ENCODE measurements around the gene LMTK2.

DNA sequence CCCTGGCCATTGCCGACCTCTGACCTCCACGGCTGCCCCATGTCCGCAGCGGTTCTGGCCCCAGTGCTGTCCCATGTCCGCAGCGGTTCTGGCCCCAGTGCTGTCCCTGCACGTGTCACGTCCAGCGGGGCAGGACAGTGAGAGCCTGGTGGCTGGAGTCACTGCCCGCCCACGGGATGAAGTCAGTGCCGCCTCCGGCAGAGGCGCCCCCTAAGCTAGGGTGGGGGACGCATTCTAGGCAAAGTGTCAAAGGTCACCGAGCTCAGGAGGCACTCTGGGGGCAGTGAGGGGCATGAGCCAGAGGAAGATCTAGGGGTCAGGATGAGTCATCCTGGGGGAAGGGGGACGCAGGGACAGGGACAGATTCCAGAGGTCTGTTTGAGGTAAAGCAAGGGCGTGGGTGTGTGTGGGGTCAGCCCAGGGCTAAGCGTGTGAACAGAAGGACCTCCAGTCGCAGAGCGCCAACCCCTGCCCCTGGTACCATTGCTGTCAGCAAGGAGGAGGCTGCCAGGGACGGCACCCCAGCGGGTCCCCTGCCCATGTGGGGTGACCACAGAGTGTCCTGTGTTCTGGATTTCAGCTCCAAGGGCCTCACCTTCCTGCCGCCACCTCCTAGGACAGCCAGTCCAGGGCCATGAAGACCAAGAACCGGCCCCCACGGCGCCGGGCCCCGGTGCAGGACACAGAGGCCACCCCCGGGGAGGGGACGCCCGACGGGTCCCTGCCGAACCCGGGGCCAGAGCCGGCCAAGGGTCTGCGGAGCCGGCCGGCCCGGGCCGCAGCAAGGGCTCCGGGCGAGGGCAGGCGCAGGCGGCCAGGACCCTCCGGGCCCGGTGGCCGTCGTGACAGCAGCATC, 105.2 kb downstream of the LMTK2 start:
- TF ChIP-seq CBX3 (IDR thresholded peaks at IDR 0.05; ENCODE audit: low read depth) (no peak), POLR2AphosphoS5 (IDR thresholded peaks at IDR 0.05; ENCODE audit: low read depth, low read length) (0 out of 2 replicates have a peak, but pooled peaks have one; percentile 0), RAD21 (IDR thresholded peaks at IDR 0.05; ENCODE audit: low read depth) (no peak), ZNF274 (IDR thresholded peaks at IDR 0.05; ENCODE audit: low read depth, low read length) (no peak), JUND (IDR thresholded peaks at IDR 0.05) (no peak), EZH2 (IDR thresholded peaks at IDR 0.05) (no peak), TCF7L2 (IDR thresholded peaks at IDR 0.05; ENCODE audit: borderline replicate concordance, extremely low read depth, insufficient read depth, insufficient read length) (no peak), SIN3A (IDR thresholded peaks at IDR 0.05; ENCODE audit: low read depth) (no peak), ZFX (IDR thresholded peaks at IDR 0.05) (no peak)
- TF ChIP-seq, protein P1, sequence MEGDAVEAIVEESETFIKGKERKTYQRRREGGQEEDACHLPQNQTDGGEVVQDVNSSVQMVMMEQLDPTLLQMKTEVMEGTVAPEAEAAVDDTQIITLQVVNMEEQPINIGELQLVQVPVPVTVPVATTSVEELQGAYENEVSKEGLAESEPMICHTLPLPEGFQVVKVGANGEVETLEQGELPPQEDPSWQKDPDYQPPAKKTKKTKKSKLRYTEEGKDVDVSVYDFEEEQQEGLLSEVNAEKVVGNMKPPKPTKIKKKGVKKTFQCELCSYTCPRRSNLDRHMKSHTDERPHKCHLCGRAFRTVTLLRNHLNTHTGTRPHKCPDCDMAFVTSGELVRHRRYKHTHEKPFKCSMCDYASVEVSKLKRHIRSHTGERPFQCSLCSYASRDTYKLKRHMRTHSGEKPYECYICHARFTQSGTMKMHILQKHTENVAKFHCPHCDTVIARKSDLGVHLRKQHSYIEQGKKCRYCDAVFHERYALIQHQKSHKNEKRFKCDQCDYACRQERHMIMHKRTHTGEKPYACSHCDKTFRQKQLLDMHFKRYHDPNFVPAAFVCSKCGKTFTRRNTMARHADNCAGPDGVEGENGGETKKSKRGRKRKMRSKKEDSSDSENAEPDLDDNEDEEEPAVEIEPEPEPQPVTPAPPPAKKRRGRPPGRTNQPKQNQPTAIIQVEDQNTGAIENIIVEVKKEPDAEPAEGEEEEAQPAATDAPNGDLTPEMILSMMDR (IDR thresholded peaks at IDR 0.05 in 2 of 3, conservative IDR thresholded peaks at IDR 0.05 in 1 of 3; ENCODE audit: borderline replicate concordance in 1 of 3, insufficient read depth in 1 of 3, low read depth in 2 of 3, low read length in 2 of 3) = no peak
- TF ChIP-seq, protein P2, sequence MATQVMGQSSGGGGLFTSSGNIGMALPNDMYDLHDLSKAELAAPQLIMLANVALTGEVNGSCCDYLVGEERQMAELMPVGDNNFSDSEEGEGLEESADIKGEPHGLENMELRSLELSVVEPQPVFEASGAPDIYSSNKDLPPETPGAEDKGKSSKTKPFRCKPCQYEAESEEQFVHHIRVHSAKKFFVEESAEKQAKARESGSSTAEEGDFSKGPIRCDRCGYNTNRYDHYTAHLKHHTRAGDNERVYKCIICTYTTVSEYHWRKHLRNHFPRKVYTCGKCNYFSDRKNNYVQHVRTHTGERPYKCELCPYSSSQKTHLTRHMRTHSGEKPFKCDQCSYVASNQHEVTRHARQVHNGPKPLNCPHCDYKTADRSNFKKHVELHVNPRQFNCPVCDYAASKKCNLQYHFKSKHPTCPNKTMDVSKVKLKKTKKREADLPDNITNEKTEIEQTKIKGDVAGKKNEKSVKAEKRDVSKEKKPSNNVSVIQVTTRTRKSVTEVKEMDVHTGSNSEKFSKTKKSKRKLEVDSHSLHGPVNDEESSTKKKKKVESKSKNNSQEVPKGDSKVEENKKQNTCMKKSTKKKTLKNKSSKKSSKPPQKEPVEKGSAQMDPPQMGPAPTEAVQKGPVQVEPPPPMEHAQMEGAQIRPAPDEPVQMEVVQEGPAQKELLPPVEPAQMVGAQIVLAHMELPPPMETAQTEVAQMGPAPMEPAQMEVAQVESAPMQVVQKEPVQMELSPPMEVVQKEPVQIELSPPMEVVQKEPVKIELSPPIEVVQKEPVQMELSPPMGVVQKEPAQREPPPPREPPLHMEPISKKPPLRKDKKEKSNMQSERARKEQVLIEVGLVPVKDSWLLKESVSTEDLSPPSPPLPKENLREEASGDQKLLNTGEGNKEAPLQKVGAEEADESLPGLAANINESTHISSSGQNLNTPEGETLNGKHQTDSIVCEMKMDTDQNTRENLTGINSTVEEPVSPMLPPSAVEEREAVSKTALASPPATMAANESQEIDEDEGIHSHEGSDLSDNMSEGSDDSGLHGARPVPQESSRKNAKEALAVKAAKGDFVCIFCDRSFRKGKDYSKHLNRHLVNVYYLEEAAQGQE (IDR thresholded peaks at IDR 0.05; ENCODE audit: low read depth) = no peak
- TF ChIP-seq, protein P3, sequence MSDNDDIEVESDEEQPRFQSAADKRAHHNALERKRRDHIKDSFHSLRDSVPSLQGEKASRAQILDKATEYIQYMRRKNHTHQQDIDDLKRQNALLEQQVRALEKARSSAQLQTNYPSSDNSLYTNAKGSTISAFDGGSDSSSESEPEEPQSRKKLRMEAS (IDR thresholded peaks at IDR 0.05) = no peak
- TF ChIP-seq, protein P4, sequence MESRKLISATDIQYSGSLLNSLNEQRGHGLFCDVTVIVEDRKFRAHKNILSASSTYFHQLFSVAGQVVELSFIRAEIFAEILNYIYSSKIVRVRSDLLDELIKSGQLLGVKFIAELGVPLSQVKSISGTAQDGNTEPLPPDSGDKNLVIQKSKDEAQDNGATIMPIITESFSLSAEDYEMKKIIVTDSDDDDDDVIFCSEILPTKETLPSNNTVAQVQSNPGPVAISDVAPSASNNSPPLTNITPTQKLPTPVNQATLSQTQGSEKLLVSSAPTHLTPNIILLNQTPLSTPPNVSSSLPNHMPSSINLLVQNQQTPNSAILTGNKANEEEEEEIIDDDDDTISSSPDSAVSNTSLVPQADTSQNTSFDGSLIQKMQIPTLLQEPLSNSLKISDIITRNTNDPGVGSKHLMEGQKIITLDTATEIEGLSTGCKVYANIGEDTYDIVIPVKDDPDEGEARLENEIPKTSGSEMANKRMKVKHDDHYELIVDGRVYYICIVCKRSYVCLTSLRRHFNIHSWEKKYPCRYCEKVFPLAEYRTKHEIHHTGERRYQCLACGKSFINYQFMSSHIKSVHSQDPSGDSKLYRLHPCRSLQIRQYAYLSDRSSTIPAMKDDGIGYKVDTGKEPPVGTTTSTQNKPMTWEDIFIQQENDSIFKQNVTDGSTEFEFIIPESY (IDR thresholded peaks at IDR 0.05; ENCODE audit: extremely low read depth, insufficient replicate concordance, low read length) = no peak

All from HCT116 (cell line).